HG03520 (cell line): Measurements from ENCODE around the gene SMARCC1.

Experiments used
- ATAC-seq: cut with Tn5 transposase; IDR thresholded peaks from one replicate; pipeline ENCODE4 v1.9.1; 2021; ENCODE audit warnings: mild to moderate bottlenecking, moderate library complexity; ENCODE audit not compliant: unreplicated experiment

Gene SMARCC1

DNA sequence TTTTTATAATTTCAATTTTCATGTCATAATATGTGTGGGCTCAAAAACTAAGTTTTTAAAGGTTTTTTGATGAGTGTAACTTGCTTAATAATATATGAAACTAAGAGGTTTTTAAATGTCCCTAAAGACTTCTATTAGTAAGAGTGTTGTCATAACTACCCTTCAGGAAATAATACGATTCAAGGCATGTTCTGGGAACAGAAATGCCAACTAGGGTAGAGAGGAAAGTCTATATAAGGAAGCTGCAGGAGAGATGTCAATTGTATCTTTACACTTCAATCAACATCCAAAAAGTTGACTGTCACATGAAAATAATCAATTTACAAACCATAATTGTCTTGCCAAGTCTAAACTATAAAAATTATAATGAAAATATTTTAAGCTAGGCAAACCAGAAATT is 76.3 kb downstream of the SMARCC1 start:
- no peak for ATAC-seq

DNA sequence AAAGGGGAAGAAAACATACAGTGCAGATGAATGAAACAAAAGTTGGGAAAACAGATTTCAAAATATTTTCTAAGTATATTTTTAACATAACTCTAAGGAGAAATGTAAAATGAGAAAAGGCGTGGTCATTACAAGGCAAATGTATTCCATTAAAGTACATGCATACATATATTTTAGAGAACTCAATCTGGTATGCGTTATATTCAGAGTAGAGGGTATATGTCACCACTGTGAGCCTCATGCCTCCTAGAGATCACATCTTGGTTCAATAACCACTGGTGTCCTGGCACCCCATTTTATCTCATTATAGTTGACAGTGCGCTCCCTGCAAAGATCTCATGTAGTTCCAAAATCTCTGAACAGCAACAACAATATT is 77.5 kb downstream of the SMARCC1 start:
- ATAC-seq: no peak

DNA sequence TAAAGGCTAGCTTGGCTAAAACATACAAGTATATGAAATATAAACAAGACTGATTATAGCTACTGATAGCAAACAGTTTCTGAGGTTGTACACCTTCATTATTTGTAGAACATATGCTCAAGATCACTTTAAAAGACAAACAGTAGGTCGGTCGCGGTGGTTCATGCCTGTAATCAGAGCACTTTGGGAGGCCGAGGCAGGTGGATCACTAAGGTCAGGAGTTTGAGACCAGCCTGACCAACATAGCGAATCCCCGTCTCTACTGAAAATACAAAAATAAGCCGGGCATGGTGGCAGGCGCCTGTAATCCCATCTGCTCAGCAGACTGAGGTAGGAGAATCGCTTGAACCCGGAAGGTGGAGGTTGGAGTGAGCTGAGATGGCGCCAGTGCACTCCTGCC is 80.3 kb downstream of the SMARCC1 start:
- no peak for ATAC-seq

DNA sequence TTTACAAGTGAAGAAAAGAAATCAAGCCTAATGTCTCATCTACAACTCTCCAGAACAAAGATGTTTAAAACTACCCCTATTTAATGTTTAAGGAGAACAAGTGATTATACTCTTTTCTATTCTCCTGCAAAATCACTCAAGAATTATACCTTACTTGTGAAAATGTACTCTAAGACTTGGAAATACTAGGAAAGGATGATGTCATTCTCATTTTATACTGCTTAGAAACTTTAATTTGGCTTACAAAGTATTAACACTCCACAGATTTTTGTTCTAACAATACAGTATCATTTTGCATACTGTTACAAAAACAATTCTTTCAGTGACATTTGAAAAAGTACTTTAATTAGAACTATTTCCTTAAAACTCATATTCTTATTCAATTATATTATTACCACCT is 89.5 kb downstream of the SMARCC1 start:
- no peak for ATAC-seq

DNA sequence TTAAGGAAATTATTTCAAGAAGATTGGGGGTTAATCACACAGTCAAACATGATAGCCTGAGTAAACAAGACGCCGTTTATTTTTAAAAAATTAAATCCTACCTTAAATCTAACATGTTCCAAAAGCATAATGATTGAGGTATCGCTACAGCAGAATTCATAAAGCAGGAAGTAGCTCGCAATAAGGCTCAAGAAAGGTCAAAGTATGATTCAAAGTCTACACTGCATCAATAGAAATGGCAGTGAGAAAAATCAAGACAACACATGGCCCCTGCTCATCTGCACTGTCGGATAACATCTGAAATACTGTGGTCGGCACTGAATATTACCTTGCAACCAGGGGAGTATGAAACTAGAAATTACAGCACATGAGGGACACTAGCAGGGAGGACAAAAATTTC is 93.2 kb downstream of the SMARCC1 start:
- ATAC-seq: no peak

DNA sequence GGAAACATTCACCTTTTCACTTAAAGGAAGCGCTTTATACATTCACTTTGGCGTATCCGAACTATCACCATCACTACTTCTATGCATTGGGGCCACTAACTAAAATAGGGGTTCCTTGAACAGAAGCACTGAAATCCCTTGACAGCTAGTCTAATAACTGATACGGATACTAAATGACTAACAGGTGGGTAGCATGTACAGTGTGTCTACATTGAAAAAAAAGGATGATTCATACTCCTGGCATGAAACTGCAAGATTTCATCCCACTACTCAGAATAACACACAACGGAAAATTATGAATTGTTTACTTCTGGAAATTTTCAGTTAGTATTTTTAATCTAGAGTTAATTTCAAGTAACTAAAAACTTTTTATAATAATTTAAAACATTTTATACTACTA is 96.7 kb downstream of the SMARCC1 start:
- ATAC-seq: no peak

DNA sequence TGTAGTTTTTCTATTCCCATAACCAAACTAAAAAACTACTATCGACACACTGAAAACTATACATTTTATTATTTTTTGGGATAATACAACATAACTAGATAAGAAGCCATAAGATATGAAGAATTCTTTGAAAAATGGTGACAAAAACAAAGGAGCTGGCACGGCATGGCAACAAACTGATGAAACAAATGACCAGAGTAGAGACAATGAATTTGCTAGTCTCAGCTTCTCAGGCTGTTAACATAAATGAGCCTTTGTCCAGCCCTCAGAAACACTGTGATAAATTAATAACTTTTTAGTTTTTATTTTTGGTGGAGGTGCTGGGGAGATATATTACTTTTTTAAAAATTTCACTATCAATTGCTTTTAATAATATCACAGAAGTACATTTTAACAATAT is 100.7 kb downstream of the SMARCC1 start:
- no peak for ATAC-seq

DNA sequence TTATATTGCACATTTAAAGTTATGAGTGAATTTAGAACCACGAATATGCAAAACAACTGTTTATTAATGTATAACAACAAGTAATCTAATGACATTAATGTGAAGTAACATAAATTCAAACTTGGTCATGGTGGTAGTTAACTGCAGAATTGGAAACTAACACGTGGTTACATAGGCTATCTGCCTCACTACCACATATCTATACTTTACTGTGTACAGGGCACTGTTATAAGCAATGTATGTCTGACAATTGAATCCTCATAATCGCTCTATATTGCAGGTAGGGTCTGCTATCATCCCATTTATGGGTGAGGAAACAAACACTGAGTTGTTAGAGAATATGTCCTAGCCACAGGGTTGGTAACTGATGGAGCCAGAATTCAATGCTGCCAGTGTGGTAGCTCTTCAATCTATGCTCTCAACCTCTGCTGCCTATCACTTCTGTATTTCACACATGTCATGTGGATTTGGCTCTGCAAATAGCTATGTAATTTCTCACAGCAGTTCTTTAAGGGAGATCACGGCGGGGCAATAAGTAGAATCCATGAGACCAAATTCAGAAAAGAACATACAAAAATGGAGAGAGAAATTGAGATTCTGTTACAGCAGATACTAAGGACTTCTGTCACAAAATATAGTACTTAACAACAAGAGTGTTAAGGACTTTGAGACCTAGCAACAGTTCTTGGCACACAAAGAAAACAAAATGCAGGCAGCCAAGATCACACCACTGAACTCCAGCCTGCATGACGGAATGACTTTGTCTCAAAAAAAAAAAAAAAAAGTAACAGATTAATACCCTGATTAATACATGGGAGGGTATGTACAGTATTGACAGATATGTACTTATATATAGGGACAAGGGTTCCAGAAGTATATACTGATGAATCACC is 103.0 kb downstream of the SMARCC1 start:
- ATAC-seq: no peak

DNA sequence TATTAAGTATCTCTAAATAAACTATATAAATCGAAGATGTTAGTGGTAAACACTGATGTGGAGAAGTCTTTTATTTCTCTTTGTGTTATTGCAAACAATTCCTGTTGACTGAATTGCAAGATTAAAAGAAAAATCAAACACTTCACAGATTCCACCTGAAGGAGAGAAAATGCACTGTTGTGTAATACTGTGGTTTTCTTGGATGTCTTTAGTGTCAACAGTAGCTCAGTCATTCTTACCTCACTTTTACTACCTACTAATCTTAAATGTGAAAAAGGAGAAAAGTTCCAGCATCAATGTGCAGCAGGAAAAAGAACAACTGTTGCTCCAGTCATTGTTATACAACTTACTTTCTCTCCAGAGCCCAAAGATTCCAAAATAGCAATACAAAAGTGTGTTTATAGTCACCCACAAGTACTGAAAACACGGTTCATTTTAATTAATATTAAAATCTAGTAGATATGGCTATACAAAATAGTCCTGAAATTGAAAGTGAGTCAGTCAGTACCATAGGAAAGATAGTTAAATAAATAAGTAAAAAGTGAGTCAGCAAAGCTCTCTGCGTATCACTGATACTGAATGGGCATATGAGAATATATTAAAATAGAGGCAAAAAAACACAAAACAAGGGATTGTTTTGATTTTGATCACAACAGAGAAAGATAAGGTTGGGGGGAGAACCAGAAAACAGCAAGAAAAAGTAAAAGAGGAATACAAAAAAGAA is 112.5 kb downstream of the SMARCC1 start:
- ATAC-seq: no peak

DNA sequence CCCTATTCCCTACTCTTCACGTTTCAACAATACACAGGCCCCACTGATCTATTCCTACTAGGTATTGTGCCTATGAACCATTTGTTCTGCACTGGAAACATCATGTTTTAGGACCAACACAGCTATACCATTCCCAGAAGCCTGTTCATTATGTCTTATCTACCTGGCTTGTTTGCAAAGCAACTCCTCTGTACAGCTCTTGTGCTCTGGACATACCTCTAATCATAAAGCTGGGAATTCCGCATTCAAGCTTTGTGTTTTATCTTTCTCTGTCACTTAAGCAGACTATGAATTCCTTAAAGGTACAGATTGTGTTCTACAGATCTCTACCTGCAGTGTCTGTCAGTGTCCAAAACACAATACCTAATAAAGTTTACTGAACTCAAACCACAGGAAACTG is 115.6 kb downstream of the SMARCC1 start:
- no peak for ATAC-seq

DNA sequence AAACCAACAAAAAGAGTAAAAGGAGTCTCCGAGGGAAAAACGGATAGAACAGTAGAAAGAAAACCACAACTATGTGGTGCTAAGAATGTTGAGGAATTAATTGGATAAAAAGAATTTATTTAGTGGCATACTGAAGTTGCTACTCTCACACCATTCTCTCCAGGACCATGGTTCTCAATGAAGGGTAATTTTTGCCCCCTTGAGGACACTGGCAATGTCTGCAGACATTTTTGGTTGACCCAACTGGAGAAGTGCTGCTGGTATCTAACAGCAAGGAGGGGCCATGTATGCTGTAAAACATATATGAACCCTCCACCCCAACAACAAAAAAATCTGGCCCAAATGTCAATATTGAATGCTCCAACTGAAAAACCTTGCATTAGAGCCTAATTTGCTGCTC is 117.2 kb downstream of the SMARCC1 start:
- no peak for ATAC-seq

DNA sequence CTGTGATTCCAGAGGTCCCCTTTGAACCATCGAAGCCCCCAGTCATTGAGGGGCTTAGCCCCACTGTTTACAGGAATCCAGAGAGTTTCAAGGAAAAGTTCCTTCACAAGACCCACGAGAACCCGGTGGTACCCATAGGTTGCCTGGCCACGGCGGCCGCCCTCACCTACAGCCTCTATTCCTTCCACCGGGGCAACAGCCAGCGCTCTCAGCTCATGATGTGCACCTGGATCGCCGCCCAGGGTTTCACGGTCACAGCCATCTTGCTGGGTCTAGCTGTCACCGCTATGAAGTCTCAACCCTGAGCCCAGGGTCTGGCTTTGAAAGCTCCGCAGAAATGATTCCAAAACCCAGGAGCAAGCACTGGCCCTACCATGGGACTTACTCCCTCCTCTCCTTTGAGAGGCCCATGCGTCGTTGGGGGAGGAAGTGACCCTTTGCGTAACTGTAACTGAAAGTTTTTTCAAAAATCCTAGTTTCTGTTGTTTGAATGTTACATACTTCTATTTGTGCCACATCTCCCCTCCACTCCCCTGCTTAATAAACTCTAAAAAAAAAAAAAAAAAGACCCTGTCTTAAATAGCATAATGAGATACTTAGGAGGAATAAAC is 118.0 kb downstream of the SMARCC1 start:
- ATAC-seq: no peak

DNA sequence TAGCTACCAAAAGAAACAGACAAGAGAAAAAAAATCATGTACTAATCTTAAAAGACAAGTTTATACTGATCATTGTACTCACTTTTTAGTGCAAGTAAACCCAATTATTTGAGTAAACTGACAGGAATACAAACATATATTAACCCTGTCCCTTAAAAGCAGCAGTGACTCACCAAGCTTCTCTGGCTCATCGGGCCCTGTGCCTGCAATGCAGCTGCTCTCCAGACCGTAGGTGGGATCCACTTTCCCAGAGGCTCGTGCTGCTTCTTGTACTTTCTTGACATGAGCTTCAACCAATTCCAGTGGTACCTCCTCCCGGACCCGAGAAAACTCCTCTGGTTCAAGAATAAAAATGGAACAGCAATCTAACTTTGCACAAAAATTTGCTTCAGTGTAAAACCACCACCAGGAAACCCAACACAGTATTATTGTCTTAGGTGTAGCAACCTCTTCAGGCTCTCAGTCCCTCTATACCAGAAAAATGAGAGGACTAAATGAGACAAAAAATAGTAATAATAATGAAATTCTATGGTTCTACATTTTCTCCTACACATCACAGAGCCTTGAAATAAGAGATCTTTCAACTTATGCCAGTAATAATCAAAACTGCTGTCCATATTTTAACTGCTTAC is 120.5 kb downstream of the SMARCC1 start:
- no peak for ATAC-seq

DNA sequence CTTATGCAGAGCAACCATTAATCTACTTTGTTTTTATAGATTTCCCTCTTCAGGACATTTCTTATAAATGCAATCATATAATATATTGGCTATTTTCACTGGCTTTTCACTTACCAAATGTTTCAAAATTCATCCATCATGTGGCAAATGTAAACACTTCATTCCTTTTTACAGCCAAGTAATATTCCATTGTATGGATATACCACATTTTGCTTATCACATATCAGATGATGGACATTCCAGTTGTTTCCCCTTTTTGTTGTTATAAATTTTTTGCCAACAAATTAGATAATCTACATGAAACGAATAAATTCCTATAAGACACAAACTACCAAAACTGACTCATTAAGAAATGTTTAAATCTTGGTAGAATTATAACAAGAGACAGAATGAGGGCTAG is 123.2 kb downstream of the SMARCC1 start:
- ATAC-seq: no peak

DNA sequence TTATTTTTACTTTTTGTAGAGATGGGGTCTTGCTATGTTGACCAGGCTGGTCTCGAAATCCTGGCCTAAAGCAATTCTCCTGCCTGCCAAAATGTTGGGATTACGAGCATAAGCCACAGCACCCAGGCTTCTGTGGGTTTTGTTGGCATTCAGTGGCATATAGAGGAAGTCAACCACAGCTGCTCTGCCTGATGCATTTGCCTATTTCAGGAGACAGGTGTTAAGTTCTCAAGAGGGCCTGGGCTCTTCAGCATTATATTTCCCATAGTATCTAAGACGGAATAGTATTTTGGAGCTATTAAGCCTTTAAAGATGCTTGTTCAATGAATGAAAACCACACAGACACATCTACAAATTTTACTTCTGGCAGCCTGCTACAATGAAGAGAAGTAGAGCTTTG is 129.6 kb downstream of the SMARCC1 start:
- no peak for ATAC-seq

DNA sequence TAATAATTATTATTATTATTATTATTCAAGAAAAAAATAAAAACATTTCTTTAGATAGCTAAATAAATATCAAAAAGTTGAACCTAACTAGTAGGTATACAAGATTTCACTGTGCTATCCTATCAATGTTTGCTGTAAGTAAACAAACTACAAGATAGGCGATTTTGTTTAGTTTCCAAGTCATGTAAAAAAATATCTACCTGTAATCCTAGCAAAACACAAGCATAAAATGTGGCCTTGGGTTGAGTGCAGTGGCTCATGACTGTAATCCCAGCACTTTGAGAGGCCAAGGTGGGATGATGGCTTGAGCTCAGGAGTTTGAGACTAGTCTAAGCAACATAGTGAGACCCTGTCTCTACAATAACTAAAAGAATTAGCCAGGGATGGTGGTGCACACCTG is 131.4 kb downstream of the SMARCC1 start:
- ATAC-seq: no peak

DNA sequence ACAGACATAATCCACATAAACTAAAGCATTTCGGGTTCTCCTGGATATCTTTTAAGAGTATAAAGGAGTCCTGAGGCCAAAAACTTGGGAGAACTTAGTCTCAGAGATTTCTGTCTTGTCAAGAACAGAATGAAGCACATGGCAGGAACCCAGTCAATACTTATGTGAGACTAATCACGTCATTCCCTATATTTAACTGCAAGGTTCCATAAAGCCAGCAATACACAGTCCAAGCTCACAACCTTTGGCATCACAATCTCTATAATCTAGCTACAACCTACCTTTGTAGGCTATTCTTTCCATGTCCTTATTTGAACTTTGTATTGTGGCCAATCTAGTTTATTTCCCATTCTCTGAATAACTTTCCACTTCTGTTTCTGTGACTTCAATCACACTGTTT is 134.1 kb downstream of the SMARCC1 start:
- no peak for ATAC-seq

DNA sequence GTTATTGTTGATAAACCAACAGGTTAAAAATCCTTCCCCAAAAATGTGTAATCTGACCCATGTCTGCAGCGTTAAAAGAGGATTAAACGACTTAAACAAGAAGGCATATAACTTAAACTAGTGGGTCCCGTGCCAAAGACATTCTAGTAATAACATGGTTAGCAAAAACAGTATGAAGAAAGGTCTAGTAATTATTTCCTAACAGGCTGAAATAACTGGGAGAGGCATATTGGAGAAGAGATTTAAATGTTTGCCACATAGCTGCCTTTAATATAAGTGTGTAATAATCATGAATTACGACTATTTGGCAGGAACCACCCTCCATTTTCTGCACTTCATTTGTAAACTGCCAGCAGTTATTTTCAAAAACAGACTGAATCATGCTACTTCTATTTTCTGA is 135.3 kb downstream of the SMARCC1 start:
- ATAC-seq: no peak

DNA sequence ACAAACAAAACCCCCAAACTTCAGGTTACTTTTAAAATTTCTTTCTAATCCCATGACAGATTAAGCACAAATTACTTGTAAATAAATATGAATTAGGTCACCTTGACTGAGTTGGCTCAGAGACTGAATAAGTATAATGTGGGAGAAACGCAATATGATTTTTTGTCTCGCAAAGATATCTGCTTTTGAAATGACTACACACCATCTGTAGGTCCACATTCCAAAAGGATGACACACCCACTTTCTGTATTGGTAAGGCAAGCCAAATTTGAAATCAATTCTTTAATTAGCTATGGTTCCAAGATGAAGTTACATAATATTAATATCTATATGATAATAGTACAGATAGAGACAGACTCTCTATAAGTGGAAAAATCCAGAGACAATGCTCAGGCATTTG is 136.1 kb downstream of the SMARCC1 start:
- ATAC-seq: no peak

DNA sequence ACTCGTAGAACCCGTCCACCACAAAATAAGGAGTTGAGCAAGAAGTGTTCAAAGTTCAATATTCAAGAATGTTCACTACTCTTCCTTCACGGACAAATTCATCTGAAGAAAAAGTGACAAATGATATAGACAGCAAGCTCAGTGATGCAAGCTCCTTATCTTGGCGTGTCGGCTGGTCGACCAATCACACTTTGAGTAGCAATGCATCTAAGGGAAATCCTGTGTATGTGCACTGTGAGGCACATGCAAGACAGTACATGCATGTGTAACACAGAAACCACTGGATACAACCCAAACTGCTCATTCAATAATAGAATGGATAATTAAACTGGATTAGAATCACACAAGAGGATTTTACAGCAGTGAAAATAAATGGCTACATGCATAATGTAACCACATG is 138.6 kb downstream of the SMARCC1 start:
- no peak for ATAC-seq

DNA sequence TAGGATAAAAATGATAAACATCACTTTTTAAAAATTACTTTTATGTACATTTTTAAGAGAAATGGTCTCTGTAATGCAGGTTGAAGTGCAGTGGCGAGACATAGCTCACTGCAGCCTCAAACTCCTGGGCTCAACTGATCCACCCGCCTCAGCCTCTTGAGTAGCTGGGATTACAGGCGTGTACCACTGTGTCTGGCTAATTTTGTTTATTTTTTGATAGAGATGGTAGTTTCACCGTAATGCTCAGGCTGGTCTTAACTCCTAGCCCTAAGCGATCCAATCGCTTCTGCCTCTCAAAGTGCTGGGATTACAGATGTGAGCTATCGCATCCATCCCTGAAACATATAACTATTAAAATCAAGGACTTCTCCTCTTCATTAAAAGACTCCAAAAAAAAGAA is 140.0 kb downstream of the SMARCC1 start:
- ATAC-seq: no peak

DNA sequence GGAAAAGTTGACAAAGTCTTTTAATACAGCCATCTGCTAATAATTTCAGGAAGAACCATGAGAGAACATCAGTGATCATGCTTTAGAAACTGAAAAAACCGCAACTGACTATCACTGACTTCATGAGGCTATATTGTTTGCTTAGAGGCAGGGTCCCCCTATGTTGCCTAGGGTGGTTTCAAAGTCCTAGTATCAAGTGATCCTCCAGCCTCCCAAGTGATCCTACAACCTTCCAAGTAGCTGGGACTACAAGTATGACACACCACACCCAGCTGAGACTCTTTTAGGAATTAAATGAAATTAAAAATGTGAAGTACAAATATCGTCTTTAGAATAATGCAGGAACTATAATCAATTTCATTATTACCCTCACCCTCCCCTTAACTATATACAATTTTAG is 144.8 kb downstream of the SMARCC1 start:
- no peak for ATAC-seq
